ENCODE data around the gene NTHL1.

GRCh38 chr16:1990351-1991134 is 57.1 kb downstream of the NTHL1 start:
- TF ChIP-seq CTCF (IDR thresholded peaks at IDR 0.05), result no peak
- no peak for TF ChIP-seq POLR2A (IDR thresholded peaks at IDR 0.05)
